Nephron (organoid): ENCODE data around the gene IL16.

Experiments
- H3K27ac Mint-ChIP-seq, 3 experiments: 2 replicates each; pipeline ENCODE4 v1.8.0; 2020; ENCODE audit warnings: mixed read lengths in 3 of 3, mild to moderate bottlenecking in 2 of 3, moderate library complexity in 1 of 3
- H3K27me3 Mint-ChIP-seq: 2 replicates; pipeline ENCODE4 v1.8.0; 2021; ENCODE audit warnings: low read depth, mild to moderate bottlenecking, moderate library complexity, mixed read lengths
- H3K36me3 Mint-ChIP-seq: 2 replicates; pipeline ENCODE4 v1.8.0; 2020; ENCODE audit warnings: low read depth, mixed read lengths
- H3K4me1 Mint-ChIP-seq: 2 replicates; pipeline ENCODE4 v1.8.0; 2020; ENCODE audit warnings: mixed read lengths
- H3K4me3 Mint-ChIP-seq, 3 experiments: 2 replicates each; pipeline ENCODE4 v1.8.0; 2020; ENCODE audit warnings: mild to moderate bottlenecking in 3 of 3, mixed read lengths in 3 of 3, moderate library complexity in 2 of 3
- H3K9me3 Mint-ChIP-seq: 2 replicates; pipeline ENCODE4 v1.8.0; 2020; ENCODE audit warnings: mixed read lengths
- CTCF ChIP-seq, 3 experiments: fragments of 200-600 bp; sonication (generic); IDR thresholded peaks; one replicate each; pipeline ENCODE4 v1.5.0; 2021; ENCODE audit warnings: antibody characterized with exemption in 3 of 3; ENCODE audit not compliant: unreplicated experiment in 3 of 3

The IL16 gene

GRCh38 chr15:81273855-81274254, 77.2 kb downstream of the IL16 start:
- Mint-ChIP-seq H3K4me1 (no peaks in the 10 kb centered on the region), H3K27me3 (peaks cover 13% of the 10 kb centered on the region), H3K9me3 (peaks cover 16% of the 10 kb centered on the region), H3K27ac (no peak overlapping the region), H3K36me3 (peaks cover 4% of the 10 kb centered on the region), H3K4me3 (no peak overlapping the region)
- TF ChIP-seq CTCF (IDR thresholded peaks at IDR 0.05; ENCODE audit: unreplicated experiment in 3 of 3) = no peak

DNA sequence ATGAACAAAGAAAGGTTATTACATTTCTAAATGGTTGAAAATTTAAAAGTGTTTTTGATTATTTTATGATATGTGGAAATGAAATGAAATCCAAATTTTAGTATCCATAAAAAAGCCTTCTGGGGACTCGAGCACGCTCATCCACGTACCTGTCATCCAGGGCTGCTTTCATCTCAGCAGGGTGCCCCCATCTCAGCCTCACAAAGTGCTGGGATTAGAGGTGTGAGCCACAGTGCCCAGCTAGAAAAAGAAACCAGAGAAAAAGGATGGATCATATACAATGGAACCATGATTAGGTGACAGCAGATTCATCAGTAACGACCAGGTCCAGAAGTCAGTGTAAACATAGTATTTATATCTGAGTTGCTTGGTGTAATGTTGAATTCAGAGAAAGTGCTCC, 77.6 kb downstream of the IL16 start:
- H3K36me3 Mint-ChIP-seq = peaks cover 4% of the 10 kb centered on the region
- no peak overlapping the region for H3K27ac Mint-ChIP-seq
- no peak for TF ChIP-seq CTCF (IDR thresholded peaks at IDR 0.05; ENCODE audit: unreplicated experiment in 3 of 3)
- H3K4me3 Mint-ChIP-seq = no peak overlapping the region
- peaks cover 19% of the 10 kb centered on the region for H3K9me3 Mint-ChIP-seq
- H3K27me3 Mint-ChIP-seq = peaks cover 13% of the 10 kb centered on the region
- H3K4me1 Mint-ChIP-seq = no peaks in the 10 kb centered on the region

DNA sequence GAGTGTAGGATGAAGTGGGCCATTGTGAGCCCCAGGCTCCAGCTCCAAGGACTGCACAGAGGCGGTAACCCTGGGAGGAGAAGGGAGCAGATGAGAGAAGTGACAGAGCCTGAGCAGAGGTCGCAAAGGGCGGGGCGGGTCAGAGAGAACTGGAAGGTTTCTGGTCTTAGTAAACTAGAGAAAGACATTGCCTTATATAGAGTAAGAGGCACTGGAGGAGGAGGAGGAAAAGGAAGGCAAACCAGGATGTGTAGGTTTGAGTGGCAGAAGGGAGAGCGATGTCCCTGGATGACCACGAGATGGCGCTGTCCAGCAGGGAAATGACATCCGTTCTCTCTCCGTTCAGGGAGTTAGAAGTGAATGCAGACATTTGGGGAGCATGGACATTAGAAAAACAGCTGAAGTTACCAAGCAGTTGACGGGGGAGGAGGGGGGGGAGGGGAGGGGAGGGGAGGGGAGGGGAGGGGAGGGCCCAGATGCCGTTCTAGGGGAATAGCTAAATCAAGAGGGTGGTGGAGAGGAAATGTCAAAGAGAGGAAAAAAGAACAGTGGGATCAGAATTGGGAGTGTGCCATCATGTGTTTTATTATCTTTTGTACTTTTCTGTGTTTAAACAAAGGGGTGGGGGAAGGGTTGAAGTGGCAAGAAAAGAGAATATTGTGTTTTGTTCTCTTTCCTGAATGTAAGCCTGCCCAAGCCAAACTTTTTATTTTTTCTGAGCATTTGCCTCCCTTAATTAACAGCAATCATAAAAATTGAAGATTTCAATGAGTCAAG, 78.4 kb downstream of the IL16 start:
- peaks cover 4% of the 10 kb centered on the region for H3K36me3 Mint-ChIP-seq
- peak; percentile 57 to 74 (median 67) for TF ChIP-seq CTCF (IDR thresholded peaks at IDR 0.05; ENCODE audit: unreplicated experiment in 3 of 3)
- H3K9me3 Mint-ChIP-seq = peaks cover 23% of the 10 kb centered on the region
- peaks cover 18% of the 10 kb centered on the region for H3K27me3 Mint-ChIP-seq
- peak overlapping the region in 2 of 3 experiments; percentile 3 to 16 for H3K27ac Mint-ChIP-seq
- H3K4me3 Mint-ChIP-seq = no peak overlapping the region
- no peaks in the 10 kb centered on the region for H3K4me1 Mint-ChIP-seq

DNA sequence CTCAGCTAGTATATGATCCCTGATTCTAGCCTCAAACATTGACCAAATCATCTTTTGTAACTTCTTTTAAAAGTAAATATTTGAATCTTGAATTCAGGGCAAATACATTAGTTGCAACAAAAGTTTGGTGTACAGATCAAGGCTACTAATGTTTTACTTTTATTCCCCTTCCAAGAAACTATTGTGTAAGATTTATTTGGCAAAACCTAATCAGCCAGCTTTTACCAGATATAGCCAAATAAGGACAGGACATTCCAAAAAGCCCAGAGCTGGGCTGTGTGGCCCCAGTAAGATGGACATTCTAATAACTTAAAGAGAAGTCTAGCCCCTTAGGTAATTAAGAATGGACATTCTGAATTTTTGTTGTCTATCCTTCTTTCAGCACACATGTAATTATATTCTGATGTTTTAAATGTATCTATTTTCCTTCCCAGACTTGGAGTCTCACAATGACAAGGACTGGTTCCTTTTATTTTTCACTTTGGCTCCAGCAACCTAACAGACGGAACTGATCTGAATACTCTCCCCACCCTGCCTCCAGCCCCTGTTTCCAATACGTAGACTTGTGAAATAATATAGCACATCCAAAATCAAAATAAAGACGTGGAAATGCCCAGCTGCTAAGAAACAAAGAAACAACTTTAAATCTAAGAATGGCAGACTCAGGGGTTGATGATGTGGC, 79.2 kb downstream of the IL16 start:
- Mint-ChIP-seq H3K27ac (no peak overlapping the region), H3K4me1 (no peaks in the 10 kb centered on the region), H3K27me3 (peaks cover 19% of the 10 kb centered on the region), H3K4me3 (no peak overlapping the region), H3K36me3 (peaks cover 4% of the 10 kb centered on the region), H3K9me3 (peaks cover 23% of the 10 kb centered on the region)
- no peak for TF ChIP-seq CTCF (IDR thresholded peaks at IDR 0.05; ENCODE audit: unreplicated experiment in 3 of 3)

- H3K27ac Mint-ChIP-seq = no peak overlapping the region
- peaks cover 23% of the 10 kb centered on the region for H3K9me3 Mint-ChIP-seq
- H3K4me1 Mint-ChIP-seq = peaks cover 6% of the 10 kb centered on the region
- H3K36me3 Mint-ChIP-seq = peaks cover 4% of the 10 kb centered on the region
- TF ChIP-seq CTCF (IDR thresholded peaks at IDR 0.05; ENCODE audit: unreplicated experiment in 3 of 3) = no peak
- H3K4me3 Mint-ChIP-seq = no peak overlapping the region
- H3K27me3 Mint-ChIP-seq = peaks cover 24% of the 10 kb centered on the region
These were observed 80.3 kb downstream of the IL16 start for GRCh38 chr15:81276967-81277366.
